Measurements from ENCODE around the gene RPAIN.

The RPAIN gene

DNA sequence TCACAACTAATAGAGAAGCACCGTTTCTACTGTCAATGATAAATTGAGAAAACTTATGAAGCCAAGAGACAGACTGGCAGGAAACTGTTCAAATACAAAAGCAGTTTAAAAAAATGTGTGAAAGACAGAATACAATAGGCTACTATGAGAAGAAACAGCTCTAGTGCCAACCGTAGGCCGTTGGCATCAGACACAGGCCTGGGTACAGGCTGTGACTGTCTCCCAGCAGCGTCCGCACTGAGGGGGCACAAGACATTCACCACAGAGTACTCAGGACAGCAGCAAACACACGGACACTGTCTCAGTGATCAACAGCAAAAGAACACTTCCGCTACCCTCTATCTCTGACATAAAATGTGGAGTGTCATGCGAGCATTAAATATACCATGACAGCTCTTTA is 26.8 kb downstream of the RPAIN start:
- ATAC-seq, result no peak
- TF ChIP-seq, protein P1, sequence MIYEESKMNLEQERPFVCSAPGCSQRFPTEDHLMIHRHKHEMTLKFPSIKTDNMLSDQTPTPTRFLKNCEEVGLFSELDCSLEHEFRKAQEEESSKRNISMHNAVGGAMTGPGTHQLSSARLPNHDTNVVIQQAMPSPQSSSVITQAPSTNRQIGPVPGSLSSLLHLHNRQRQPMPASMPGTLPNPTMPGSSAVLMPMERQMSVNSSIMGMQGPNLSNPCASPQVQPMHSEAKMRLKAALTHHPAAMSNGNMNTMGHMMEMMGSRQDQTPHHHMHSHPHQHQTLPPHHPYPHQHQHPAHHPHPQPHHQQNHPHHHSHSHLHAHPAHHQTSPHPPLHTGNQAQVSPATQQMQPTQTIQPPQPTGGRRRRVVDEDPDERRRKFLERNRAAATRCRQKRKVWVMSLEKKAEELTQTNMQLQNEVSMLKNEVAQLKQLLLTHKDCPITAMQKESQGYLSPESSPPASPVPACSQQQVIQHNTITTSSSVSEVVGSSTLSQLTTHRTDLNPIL (CRISPR knock-in tag; IDR thresholded peaks at IDR 0.05; ENCODE audit: low read depth), result no peak

DNA sequence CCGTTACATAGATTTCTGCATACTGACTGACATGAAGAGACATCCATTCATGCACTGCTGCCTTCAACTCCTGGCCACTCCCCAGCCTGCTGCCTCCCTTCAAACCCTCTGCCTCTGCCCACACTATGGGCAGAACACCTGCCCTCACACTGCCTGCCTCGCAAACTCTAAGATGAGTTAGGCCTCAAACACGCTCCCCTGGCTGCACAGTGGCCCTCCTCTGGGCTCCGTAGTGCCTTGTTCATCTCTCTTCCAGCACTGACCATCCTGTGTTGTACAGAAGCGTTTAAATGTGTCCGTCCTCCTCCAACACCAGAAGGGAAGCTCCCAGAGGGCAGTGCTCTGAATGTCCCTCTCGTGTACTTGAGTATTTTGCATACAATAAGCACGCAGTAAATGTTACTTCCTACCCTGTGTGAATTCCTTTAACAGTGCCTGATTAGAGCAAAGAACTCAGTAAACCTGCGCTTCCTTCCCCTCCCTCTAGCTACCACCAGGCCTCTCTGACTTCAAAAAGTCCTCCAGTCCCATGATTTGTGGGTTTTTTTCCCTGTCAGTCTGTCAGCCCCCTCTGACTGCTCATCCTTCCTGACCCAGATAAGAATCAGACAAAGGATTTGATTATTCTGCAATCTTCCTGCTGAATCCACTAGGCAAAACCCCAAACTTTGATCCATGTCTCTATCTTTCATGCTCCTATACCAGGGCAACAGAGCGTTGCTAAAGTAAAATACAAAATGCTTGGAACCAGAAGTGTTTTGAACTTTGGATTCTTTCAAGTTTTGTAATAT is 44.9 kb downstream of the RPAIN start:
- no peak for ATAC-seq
- TF ChIP-seq CSDC2 (CRISPR knock-in tag; IDR thresholded peaks at IDR 0.05), result no peak
- no peak for TF ChIP-seq RARB (CRISPR knock-in tag; IDR thresholded peaks at IDR 0.05)
- no peak for TF ChIP-seq ZNF565 (CRISPR knock-in tag; conservative IDR thresholded peaks at IDR 0.05; ENCODE audit: low read depth)
- TF ChIP-seq ZNF8 (CRISPR knock-in tag; IDR thresholded peaks at IDR 0.05), result no peak
- no peak for TF ChIP-seq SNAI2 (CRISPR knock-in tag; IDR thresholded peaks at IDR 0.05)
- TF ChIP-seq ZFP30 (CRISPR knock-in tag; IDR thresholded peaks at IDR 0.05), result no peak
- TF ChIP-seq, protein P1 (CRISPR knock-in tag; IDR thresholded peaks at IDR 0.05; ENCODE audit: low read depth), result no peak
- TF ChIP-seq ZC3H10 (CRISPR knock-in tag; IDR thresholded peaks at IDR 0.05), result no peak
- TF ChIP-seq ISL1 (CRISPR knock-in tag; IDR thresholded peaks at IDR 0.05), result no peak
- TF ChIP-seq, protein P2, sequence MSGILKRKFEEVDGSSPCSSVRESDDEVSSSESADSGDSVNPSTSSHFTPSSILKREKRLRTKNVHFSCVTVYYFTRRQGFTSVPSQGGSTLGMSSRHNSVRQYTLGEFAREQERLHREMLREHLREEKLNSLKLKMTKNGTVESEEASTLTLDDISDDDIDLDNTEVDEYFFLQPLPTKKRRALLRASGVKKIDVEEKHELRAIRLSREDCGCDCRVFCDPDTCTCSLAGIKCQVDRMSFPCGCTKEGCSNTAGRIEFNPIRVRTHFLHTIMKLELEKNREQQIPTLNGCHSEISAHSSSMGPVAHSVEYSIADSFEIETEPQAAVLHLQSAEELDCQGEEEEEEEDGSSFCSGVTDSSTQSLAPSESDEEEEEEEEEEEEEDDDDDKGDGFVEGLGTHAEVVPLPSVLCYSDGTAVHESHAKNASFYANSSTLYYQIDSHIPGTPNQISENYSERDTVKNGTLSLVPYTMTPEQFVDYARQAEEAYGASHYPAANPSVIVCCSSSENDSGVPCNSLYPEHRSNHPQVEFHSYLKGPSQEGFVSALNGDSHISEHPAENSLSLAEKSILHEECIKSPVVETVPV (CRISPR knock-in tag; IDR thresholded peaks at IDR 0.05), result no peak
- TF ChIP-seq OSR1 (CRISPR knock-in tag; IDR thresholded peaks at IDR 0.05), result no peak

DNA sequence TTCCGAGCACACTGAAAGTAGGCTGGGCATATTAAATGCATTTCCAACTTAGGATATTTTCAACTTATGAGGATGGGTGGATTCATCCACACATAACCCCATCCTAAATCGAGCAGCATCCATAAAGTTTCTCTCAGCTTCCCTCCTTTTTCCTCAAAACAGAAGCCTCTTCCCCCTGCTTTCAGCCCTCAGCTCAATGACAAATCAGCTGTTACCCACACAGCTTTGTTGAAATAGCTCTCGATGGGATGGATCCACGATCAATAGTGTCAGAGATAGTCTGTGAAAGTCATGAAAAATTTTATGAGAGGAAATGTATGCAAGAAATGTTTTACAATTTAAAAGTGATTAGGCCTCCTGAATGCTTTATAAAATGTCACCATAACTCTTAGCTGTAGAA is 46.3 kb downstream of the RPAIN start:
- TF ChIP-seq ZNF70 (CRISPR knock-in tag; IDR thresholded peaks at IDR 0.05), result no peak
- TF ChIP-seq ZNF565 (CRISPR knock-in tag; conservative IDR thresholded peaks at IDR 0.05; ENCODE audit: low read depth), result no peak
- TF ChIP-seq, protein P3, sequence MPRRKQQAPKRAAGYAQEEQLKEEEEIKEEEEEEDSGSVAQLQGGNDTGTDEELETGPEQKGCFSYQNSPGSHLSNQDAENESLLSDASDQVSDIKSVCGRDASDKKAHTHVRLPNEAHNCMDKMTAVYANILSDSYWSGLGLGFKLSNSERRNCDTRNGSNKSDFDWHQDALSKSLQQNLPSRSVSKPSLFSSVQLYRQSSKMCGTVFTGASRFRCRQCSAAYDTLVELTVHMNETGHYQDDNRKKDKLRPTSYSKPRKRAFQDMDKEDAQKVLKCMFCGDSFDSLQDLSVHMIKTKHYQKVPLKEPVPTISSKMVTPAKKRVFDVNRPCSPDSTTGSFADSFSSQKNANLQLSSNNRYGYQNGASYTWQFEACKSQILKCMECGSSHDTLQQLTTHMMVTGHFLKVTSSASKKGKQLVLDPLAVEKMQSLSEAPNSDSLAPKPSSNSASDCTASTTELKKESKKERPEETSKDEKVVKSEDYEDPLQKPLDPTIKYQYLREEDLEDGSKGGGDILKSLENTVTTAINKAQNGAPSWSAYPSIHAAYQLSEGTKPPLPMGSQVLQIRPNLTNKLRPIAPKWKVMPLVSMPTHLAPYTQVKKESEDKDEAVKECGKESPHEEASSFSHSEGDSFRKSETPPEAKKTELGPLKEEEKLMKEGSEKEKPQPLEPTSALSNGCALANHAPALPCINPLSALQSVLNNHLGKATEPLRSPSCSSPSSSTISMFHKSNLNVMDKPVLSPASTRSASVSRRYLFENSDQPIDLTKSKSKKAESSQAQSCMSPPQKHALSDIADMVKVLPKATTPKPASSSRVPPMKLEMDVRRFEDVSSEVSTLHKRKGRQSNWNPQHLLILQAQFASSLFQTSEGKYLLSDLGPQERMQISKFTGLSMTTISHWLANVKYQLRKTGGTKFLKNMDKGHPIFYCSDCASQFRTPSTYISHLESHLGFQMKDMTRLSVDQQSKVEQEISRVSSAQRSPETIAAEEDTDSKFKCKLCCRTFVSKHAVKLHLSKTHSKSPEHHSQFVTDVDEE (CRISPR knock-in tag; IDR thresholded peaks at IDR 0.05), result no peak
- TF ChIP-seq, protein P4, sequence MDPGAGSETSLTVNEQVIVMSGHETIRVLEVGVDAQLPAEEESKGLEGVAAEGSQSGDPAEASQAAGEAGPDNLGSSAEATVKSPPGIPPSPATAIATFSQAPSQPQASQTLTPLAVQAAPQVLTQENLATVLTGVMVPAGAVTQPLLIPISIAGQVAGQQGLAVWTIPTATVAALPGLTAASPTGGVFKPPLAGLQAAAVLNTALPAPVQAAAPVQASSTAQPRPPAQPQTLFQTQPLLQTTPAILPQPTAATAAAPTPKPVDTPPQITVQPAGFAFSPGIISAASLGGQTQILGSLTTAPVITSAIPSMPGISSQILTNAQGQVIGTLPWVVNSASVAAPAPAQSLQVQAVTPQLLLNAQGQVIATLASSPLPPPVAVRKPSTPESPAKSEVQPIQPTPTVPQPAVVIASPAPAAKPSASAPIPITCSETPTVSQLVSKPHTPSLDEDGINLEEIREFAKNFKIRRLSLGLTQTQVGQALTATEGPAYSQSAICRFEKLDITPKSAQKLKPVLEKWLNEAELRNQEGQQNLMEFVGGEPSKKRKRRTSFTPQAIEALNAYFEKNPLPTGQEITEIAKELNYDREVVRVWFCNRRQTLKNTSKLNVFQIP (CRISPR knock-in tag; IDR thresholded peaks at IDR 0.05; ENCODE audit: borderline replicate concordance, low read depth), result no peak
- TF ChIP-seq RARB (CRISPR knock-in tag; IDR thresholded peaks at IDR 0.05), result no peak
- no peak for TF ChIP-seq ARNTL (CRISPR knock-in tag; IDR thresholded peaks at IDR 0.05; ENCODE audit: borderline replicate concordance, low read depth)
- no peak for TF ChIP-seq ESRRG (CRISPR knock-in tag; IDR thresholded peaks at IDR 0.05)
- TF ChIP-seq ISL1 (CRISPR knock-in tag; IDR thresholded peaks at IDR 0.05), result no peak
- TF ChIP-seq GLIS3 (CRISPR knock-in tag; IDR thresholded peaks at IDR 0.05), result no peak
- TF ChIP-seq SNAI2 (CRISPR knock-in tag; IDR thresholded peaks at IDR 0.05), result no peak
- TF ChIP-seq ZC3H10 (CRISPR knock-in tag; IDR thresholded peaks at IDR 0.05), result no peak
- TF ChIP-seq, protein P1 (CRISPR knock-in tag; IDR thresholded peaks at IDR 0.05; ENCODE audit: low read depth), result no peak
- no peak for TF ChIP-seq ZFP30 (CRISPR knock-in tag; IDR thresholded peaks at IDR 0.05)
- no peak for TF ChIP-seq BACH2 (CRISPR knock-in tag; IDR thresholded peaks at IDR 0.05; ENCODE audit: borderline replicate concordance)
- TF ChIP-seq PPARA (CRISPR knock-in tag; IDR thresholded peaks at IDR 0.05; ENCODE audit: borderline replicate concordance), result no peak
- no peak for TF ChIP-seq OSR1 (CRISPR knock-in tag; IDR thresholded peaks at IDR 0.05)
- TF ChIP-seq TCF4 (CRISPR knock-in tag; IDR thresholded peaks at IDR 0.05; ENCODE audit: borderline replicate concordance), result no peak
- TF ChIP-seq, protein P2 (CRISPR knock-in tag; IDR thresholded peaks at IDR 0.05), result no peak
- ATAC-seq, result no peak

Data from SK-N-SH treated with all-trans-retinoic acid at 6 μM for 48 hours (cell line).